IMR-90 (cell line): ENCODE data around the gene CTNNA2.

ENCODE experiments used
- CEBPB ChIP-seq: IDR thresholded peaks from 2 replicates; pipeline ENCODE4 v1.6.1; 2012; ENCODE audit warnings: low read depth, low read length, improper control_type of control experiment
- CHD1 ChIP-seq: IDR thresholded peaks from 2 replicates; pipeline ENCODE4 v1.6.1; 2012; ENCODE audit warnings: low read depth, low read length, improper control_type of control experiment
- CTCF ChIP-seq: conservative IDR thresholded peaks from 2 replicates; pipeline ENCODE4 v1.5.1; 2012; ENCODE audit warnings: mild to moderate bottlenecking, low read depth, low read length, improper control_type of control experiment
- ELK1 ChIP-seq: fragments of 150-350 bp; IDR thresholded peaks from 2 replicates; pipeline ENCODE4 v1.6.1; 2016; ENCODE audit warnings: low read depth, mild to moderate bottlenecking, low read length, moderate library complexity, borderline replicate concordance
- FOS ChIP-seq: fragments of 150-350 bp; IDR thresholded peaks from 2 replicates; pipeline ENCODE4 v1.6.1; 2016; ENCODE audit warnings: low read depth, low read length
- MAFK ChIP-seq: IDR thresholded peaks from 2 replicates; pipeline ENCODE4 v1.6.1; 2012; ENCODE audit warnings: low read depth, low read length, improper control_type of control experiment
- MAZ ChIP-seq: IDR thresholded peaks from 2 replicates; pipeline ENCODE4 v1.6.1; 2012; ENCODE audit warnings: low read depth, mild to moderate bottlenecking, low read length, improper control_type of control experiment, moderate library complexity, borderline replicate concordance
- MXI1 ChIP-seq: IDR thresholded peaks from 2 replicates; pipeline ENCODE4 v1.6.1; 2012; ENCODE audit warnings: low read depth, mild to moderate bottlenecking, low read length, moderate library complexity, borderline replicate concordance
- POLR2A ChIP-seq: IDR thresholded peaks from 2 replicates; pipeline ENCODE4 v1.6.1; 2012; ENCODE audit warnings: mild to moderate bottlenecking, low read depth, low read length
- RAD21 ChIP-seq: IDR thresholded peaks from 2 replicates; pipeline ENCODE4 v1.6.1; 2012; ENCODE audit warnings: low read length, improper control_type of control experiment
- RCOR1 ChIP-seq: IDR thresholded peaks from 2 replicates; pipeline ENCODE4 v1.6.1; 2012; ENCODE audit warnings: mild to moderate bottlenecking, low read length, improper control_type of control experiment; ENCODE audit not compliant: insufficient replicate concordance
- RFX5 ChIP-seq: IDR thresholded peaks from 2 replicates; pipeline ENCODE4 v1.8.0; 2012; ENCODE audit warnings: low read depth, mild to moderate bottlenecking, low read length, moderate library complexity
- SMC3 ChIP-seq: fragments of 150-350 bp; IDR thresholded peaks from 2 replicates; pipeline ENCODE4 v1.6.1; 2016; ENCODE audit warnings: low read depth, mild to moderate bottlenecking, antibody characterized with exemption, low read length, moderate library complexity

DNA sequence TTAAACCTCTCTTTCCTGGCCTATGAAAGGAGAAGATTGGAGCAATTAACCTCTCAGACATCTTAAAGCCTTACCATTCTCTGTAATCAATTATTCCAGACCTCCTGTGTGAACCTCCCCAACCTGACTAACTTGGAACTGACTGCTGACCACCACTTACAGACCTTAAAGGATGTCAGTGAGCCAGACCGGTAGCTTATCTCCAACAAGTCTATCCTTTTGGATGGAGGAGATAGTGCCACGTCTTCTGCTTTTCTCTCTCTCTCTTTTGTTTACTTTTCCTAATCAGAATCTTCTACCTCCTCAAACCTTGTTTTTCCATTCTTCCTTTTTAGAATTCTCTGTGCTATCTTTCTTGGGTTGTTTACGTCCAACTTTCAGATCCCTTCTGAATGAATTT is 734.5 kb downstream of the CTNNA2 start:
- TF ChIP-seq CTCF = no peak
- TF ChIP-seq ELK1 = no peak
- no peak for TF ChIP-seq MAFK
- TF ChIP-seq MAZ = no peak
- TF ChIP-seq MXI1 = no peak
- TF ChIP-seq FOS = no peak
- no peak for TF ChIP-seq RFX5
- TF ChIP-seq POLR2A = no peak
- TF ChIP-seq CEBPB = no peak
- TF ChIP-seq SMC3 = no peak
- no peak for TF ChIP-seq RAD21
- TF ChIP-seq RCOR1 = no peak
- TF ChIP-seq CHD1 = no peak
